Right forelimb (tissue), 1 donor: ENCODE measurements around the gene VWA8.

ENCODE experiments used
- DNase-seq: peaks from one replicate; pipeline ENCODE4 v3.0.0-alpha.2; 2018

The VWA8 gene

GRCh38 chr13:41960637-41961465 is at the start of gene VWA8:
Gene VWA8, minus strand, starts transcription at chr13:41961109. Its CDS starts 94 bp downstream, at chr13:41961015.
- peak; percentile 91 for DNase-seq

DNA sequence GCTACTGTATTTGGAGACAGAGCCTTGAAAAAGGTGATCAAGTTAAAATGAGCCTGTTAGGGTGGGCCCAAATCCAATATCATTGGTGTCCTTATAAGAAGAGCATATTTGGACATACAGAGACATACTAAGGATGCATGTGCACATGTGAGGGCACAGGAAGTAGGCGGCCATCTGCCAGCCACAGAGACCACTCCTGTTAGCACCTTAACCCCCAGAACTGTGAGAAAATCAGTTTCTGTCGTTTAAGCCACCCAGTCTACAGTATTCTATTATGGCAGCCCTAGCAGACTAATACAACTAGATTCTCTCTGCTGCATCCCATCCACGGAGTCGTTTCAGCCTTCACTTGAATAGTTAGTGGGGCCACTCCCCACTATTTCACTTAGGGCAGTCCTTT is 48.1 kb upstream of the VWA8 start:
- no peak for DNase-seq

DNA sequence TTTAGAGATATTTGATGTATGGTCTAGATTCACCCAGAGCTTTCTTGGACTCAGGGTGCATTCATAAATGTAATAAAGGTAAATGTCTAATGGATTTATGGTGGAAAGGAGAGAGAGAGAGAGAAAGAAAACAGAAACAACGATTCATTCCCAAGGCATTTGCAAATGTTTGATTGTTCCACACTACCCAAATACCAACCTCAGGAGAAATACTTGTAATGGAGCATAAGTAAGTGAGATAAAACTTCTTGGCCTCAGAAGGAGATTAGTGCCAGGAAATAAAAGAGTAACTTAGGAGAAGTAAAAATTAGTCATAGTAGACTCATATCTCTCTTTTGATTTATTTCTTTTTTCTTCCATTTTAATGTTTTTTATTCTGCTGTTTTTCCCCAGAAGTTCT is 46.9 kb upstream of the VWA8 start:
- DNase-seq = no peak

DNA sequence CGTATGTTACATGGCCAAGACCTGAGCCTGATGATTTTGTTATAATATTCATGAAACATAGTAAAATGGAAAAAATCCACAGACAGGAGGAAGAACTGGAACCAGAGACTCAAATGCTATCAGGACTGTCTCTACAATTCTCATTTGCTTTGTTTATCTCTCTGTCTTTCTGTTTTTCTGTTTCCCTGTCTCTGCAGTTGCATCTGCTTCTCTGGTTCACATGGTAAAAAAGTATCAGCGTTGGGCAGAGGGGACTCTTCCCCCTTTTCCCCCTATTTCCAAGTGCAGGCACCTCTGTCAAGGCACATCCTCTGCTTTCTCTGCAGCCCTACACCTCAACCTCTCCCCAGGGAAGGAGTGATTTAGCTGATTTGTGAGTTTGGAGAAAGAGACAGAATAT is 41.2 kb upstream of the VWA8 start:
- DNase-seq = no peak

DNA sequence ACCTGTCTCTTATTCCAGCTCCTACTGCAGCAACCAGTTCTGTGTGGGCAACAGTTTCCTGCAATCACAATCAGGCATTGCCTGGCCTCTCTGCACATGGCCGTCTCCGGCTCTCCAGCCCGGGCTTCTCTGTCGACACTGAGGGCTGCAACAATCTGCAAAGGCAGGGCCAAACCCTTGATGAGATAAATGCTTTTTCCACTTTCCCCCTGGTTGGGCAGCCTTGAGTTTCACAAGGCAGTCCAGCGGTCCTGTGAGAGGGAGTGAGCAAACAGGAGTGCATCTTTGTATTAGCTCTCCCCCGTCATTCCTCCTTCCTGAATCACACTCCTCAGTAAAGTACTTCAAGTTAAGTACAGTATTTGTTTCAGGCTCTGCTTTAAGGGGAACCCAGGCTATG is 40.7 kb upstream of the VWA8 start:
- no peak for DNase-seq

DNA sequence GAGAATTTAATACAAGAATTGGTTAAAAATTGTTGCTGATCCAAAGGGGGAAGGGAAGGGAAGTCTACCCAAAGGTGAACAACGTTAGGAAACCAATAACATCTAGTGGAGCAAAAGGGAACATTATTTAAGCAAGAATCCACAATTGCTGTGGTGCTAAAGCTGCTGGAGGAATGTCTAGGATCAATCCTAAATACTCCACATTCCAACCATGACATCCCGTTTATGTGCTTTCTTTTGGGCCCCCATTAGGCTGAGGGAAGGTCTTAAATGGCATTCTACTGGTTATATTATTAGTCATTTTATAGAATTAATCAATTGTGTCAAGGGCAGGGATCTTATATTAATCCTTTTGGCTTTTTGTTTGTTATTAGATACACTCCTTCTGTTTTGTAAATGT is 39.9 kb upstream of the VWA8 start:
- no peak for DNase-seq

GRCh38 chr13:41997396-41997795 is 36.5 kb upstream of the VWA8 start:
- DNase-seq = no peak

DNA sequence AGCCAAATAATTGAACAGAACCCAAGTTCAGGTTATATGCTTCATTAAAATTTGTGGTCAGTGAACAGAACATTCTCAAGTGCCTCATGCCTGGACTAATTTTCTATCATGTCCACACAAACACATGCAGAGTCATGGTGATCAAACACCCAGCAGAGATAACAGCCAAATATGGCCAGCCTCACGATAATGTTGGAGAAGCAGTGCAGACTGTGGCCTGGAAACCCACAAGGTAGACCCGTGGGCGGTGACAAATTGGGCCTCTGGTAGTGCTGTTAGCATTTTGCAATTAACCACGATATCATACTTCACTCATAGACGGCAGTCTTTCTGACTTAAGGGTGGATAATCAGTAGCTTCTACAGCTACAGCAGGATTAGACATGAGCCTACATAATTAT is 35.0 kb upstream of the VWA8 start:
- DNase-seq = no peak

- no peak for DNase-seq
These were observed 34.4 kb upstream of the VWA8 start for GRCh38 chr13:41995336-41995735.

DNA sequence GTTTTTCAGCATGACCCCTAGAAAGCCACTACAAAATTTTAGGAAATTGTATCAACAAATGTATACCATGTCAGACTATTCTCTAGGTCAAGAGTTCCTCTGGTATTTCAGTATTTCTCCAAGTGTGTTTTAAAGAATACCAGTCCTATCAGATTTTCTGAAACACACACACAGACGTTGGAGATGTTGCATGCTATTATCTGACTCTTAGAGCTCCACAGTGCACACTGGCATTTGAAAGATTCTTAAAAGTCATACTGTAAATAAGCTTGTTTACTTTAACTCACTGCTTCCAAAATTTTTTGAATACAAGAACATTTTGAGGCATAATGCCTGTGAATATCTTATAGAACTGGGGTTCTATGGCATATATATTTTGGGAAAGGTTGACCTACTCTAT is 33.8 kb upstream of the VWA8 start:
- DNase-seq = no peak

- no peak for DNase-seq
These were observed 31.0 kb upstream of the VWA8 start for GRCh38 chr13:41991936-41992335.

DNA sequence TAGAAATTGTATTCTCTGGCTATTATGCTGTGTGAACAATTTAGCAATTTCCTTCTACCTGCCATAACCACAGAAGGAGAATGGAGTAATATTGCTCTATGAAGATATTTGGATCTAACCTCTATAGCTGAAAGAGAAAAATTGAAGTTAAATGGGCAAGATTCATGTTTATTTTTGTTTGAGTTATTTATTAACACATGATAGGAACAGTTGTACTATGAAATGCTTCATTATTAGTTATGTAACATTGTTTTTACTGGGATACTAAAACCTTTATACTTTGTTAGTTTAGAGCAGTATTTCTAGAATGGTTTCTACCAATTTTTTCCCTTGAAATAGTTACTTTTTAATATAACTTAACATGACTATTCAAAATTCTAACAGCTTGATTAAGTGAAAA is 27.3 kb upstream of the VWA8 start:
- DNase-seq = no peak

DNA sequence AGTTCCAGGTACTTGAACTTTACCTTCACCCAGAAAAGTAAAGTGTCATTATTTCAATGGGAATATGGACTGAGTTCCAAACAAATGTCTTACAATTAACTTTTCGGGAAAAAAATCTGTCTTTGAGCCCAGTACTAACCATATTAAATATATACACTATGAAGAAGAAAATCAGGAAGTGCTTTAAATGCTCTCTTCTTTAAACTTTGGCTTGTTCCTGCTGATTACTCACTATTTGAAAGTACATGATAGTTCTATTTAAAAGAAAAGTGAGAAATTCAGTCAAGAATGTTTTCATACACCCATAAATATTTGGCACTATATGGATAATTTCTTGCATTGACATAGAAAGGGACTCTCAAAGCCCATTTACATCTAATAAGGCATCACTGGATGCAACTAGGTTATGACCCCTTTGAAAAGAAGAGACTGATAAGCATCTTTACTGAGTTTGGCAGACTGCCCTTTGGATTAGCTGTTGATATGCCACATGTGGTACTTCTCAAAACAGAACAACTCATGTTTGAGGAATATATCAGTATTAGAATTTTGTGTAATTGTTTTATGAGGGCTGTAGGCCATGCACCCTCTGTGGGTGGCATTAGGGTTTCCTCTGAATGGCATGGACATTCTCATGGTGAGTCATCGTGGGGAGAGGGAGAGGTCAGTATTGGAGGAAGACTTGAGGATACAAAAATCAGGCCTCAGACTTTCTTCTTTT is 25.0 kb upstream of the VWA8 start:
- no peak for DNase-seq

- no peak for DNase-seq
These were observed 21.2 kb upstream of the VWA8 start for GRCh38 chr13:41981951-41982715.

GRCh38 chr13:41978007-41978406 is 17.1 kb upstream of the VWA8 start:
- no peak for DNase-seq

DNA sequence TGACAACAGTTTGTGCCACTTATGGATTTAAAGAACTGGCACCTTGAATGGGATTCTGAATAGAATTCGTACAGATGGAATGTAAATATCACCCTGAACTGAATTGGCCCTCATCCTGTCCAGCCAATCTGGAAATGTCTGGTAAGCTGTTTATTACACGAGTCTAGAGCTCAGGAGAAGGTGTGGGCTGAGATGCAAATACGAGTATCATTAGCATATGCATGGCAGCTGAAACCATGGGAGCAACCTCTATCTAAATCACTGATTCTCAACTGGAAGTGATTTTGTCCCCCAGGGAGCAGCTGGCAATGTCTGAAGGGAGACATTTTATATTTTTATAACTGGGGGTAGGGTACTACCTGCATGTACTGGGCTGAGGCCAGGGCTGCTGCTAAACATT is 15.6 kb upstream of the VWA8 start:
- no peak for DNase-seq

GRCh38 chr13:41974262-41974900 is 13.5 kb upstream of the VWA8 start:
- no peak for DNase-seq

DNA sequence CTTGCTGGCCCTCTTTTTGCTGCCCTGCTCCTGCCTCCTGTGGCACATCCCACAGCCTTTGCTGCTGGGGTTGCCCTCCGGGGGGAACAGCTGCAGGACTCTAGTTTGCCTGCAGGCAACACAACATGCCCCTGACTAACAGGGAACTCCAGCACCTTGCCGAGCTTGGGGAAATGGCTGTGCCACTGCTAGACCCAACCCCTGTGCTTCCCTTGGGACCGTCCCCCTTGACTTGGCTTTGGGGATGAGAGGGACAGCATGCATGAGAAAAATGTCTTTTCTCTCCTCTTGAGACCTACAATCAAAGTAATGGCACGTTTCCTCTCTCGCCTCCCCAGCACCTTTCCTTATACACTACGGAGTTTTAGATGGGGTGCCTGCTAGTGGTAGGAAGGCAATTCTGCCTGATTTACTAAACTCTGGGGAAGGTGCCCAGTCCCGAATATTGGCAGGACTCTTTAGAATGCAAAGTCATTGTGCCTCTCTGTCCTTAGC is 12.4 kb upstream of the VWA8 start:
- DNase-seq = no peak

DNA sequence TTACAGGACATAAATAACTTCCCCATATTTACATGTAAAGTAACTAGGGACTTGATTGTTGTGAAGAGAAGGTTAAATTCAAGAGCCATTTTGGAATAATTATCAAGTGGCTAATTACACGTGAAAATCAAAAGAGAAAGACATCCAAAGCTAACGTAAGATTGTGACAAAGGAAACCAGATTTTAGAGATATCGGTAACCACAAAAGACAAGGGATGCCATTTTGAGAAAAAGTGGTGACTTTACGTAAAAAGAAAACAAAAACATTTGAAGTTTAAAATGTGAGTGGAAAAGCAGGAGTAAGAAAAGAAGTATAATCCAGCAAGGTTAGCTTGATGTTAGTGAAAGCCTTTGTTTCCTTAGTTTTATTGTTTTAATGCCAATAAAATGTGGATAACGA is 10.9 kb upstream of the VWA8 start:
- DNase-seq = no peak

DNA sequence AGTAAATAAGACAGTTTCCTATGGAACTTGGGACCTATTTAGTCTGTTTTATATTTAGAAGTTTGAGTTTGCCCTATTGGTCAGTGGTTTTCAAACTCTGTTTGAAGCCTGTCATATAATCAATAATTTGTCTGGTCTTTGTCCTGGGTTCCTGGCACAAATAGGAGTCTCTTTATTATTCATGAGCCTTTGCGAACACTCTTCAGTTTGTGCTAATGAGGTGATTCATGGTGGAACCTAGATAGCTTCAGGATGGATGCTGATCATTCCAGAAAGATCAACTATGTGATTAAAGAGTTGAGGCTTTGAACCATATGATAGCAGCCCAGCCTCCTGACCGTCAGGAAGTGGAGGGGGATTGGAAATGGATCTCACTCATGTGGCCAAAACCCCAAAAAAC is 10.0 kb upstream of the VWA8 start:
- no peak for DNase-seq

GRCh38 chr13:41970022-41970421 is 9.1 kb upstream of the VWA8 start:
- DNase-seq = no peak

- DNase-seq = no peak
These were observed 8.2 kb upstream of the VWA8 start for GRCh38 chr13:41969072-41969471.

GRCh38 chr13:41966671-41967070 is 5.8 kb upstream of the VWA8 start:
- no peak for DNase-seq
